WTC11 (cell line): ENCODE measurements around the gene ADAM33. TPM values are rescaled to one million over a fixed set of nuclear protein-coding genes. Genes with fewer than 3 reads are reported as not detected.

Experiments
- ATAC-seq: fragments of 200-7000 bp; cut with Tn5 transposase; 2 replicates; pipeline ENCODE4 v1.10.0; 2021; ENCODE audit warnings: mild to moderate bottlenecking, moderate library complexity
- Bru-seq: library from RNA; stranded (reverse); fragments of 400-500 nt; gene quantifications from one replicate; lab custom pipeline; 2021; lab: Mats Ljungman, UMichigan
- CTCF ChIA-PET: fragments of 300-600 bp; sonication (Branson Sonifier 250); formaldehyde crosslinking; loops from one replicate; lab custom pipeline; 2021; ENCODE audit warnings: antibody characterized with exemption; lab: Charles Lee
- POLR2A ChIA-PET: fragments of 350-600 bp; sonication (Branson Sonifier 250); formaldehyde crosslinking; loops from one replicate; lab custom pipeline; 2021; ENCODE audit warnings: antibody characterized with exemption; lab: Charles Lee
- DNase-seq: peaks from one replicate; pipeline ENCODE4 v3.0.0; 2021; ENCODE audit warnings: low spot score
- H3K27ac Mint-ChIP-seq: 2 replicates; pipeline ENCODE4 v1.8.0; 2021; ENCODE audit warnings: mixed read lengths
- H3K27me3 Mint-ChIP-seq: 2 replicates; pipeline ENCODE4 v1.8.0; 2021; ENCODE audit warnings: low read depth, mild to moderate bottlenecking, moderate library complexity, mixed read lengths
- H3K36me3 Mint-ChIP-seq: 2 replicates; pipeline ENCODE4 v1.8.0; 2021; ENCODE audit warnings: mixed read lengths
- H3K4me1 Mint-ChIP-seq: 2 replicates; pipeline ENCODE4 v1.8.0; 2022; ENCODE audit warnings: mixed read lengths
- H3K4me3 Mint-ChIP-seq: 2 replicates; pipeline ENCODE4 v1.8.0; 2021; ENCODE audit warnings: mild to moderate bottlenecking, moderate library complexity, mixed read lengths
- H3K9me3 Mint-ChIP-seq: 2 replicates; pipeline ENCODE4 v1.8.0; 2021; ENCODE audit warnings: mixed read lengths
- ARID4B ChIP-seq: sonication (generic); formaldehyde crosslinking; IDR thresholded peaks from 2 replicates; pipeline ENCODE4 v1.8.0; 2023; ENCODE audit warnings: missing genetic modification reagents, mild to moderate bottlenecking, borderline replicate concordance
- CBFB ChIP-seq: sonication (generic); formaldehyde crosslinking; IDR thresholded peaks from 2 replicates; pipeline ENCODE4 v1.8.1; 2022; ENCODE audit warnings: mild to moderate bottlenecking, low read depth, missing genetic modification reagents
- EMX1 ChIP-seq: fragments of 250-450 bp; sonication (Bioruptor Pico); IDR thresholded peaks from 2 replicates; pipeline ENCODE4 v1.8.0; 2021; ENCODE audit warnings: mild to moderate bottlenecking
- JAZF1 ChIP-seq: fragments of 250-450 bp; sonication (Bioruptor Pico); IDR thresholded peaks from 2 replicates; pipeline ENCODE4 v1.9.0; 2021; ENCODE audit warnings: moderate library complexity, mild to moderate bottlenecking, inconsistent platforms
- JUN ChIP-seq: sonication (generic); formaldehyde crosslinking; IDR thresholded peaks from 2 replicates; pipeline ENCODE4 v1.8.0; 2023; ENCODE audit warnings: mild to moderate bottlenecking, missing genetic modification reagents
- MLX ChIP-seq: sonication (generic); formaldehyde crosslinking; IDR thresholded peaks from 2 replicates; pipeline ENCODE4 v1.8.1; 2023; ENCODE audit warnings: mild to moderate bottlenecking, missing genetic modification reagents, moderate library complexity
- MXD4 ChIP-seq: fragments of 250-450 bp; sonication (Bioruptor Pico); IDR thresholded peaks from 2 replicates; pipeline ENCODE4 v1.8.0; 2021; ENCODE audit warnings: mild to moderate bottlenecking, moderate library complexity, borderline replicate concordance
- ZNF138 ChIP-seq: sonication (generic); formaldehyde crosslinking; conservative IDR thresholded peaks from 2 replicates; pipeline ENCODE4 v1.8.1; 2022; ENCODE audit warnings: mild to moderate bottlenecking, moderate library complexity, missing genetic modification reagents
- ZNF263 ChIP-seq: sonication (generic); formaldehyde crosslinking; IDR thresholded peaks from 2 replicates; pipeline ENCODE4 v1.8.1; 2022; ENCODE audit warnings: low read depth, mild to moderate bottlenecking, moderate library complexity, missing genetic modification reagents
- ZNF281 ChIP-seq: sonication (generic); formaldehyde crosslinking; IDR thresholded peaks from 2 replicates; pipeline ENCODE4 v1.8.0; 2023; ENCODE audit warnings: mild to moderate bottlenecking, missing genetic modification reagents
- ZNF423 ChIP-seq: fragments of 250-450 bp; sonication (Bioruptor Pico); IDR thresholded peaks from 2 replicates; pipeline ENCODE4 v2.1.2; 2022; ENCODE audit warnings: mild to moderate bottlenecking, moderate library complexity
- long read RNA-seq, 3 experiments: library from RNA in 1 of 3; library from capped mRNA in 1 of 3; library from polyadenylated mRNA in 1 of 3; unstranded in 2 of 3; stranded (forward) in 1 of 3; transcript quantifications; one replicate each; pipeline ENCODE4 v2.0.0, GENCODE V29; 2021
- total RNA-seq: library from RNA; stranded (reverse); gene quantifications from 3 replicates; pipeline ENCODE4 v1.2.3, GENCODE V29; 2021
- TF ChIP-seq, protein P1 (sequence below): fragments of 250-450 bp; sonication (Bioruptor Pico); IDR thresholded peaks from 2 replicates; pipeline ENCODE4 v2.1.2; 2022; ENCODE audit warnings: mild to moderate bottlenecking, moderate library complexity

ADAM33 gene
- total RNA-seq (5.3 to 7.1 TPM (median 7.0 TPM) in 3 replicates), Bru-seq, nascent RNA (percentile 35 among the genes with signal in this experiment)
- long read RNA-seq, experiment 1, partial matches to known transcripts: 2 of 13 reads
- long read RNA-seq, experiment 1, other reads (novel, unspliced or antisense): 11 of 13 reads
- long read RNA-seq, experiment 2, partial matches to known transcripts: 0 of 4 reads
- long read RNA-seq, experiment 2, other reads (novel, unspliced or antisense): 4 of 4 reads
- long read RNA-seq, experiment 3: 0 reads

GRCh38 chr20:3681931-3682781 lies at the start of gene ADAM33:
Gene ADAM33 (minus strand): TSS chr20:3682010. CDS start chr20:3682004, 6 bp downstream.
- CTCF ChIA-PET: interaction anchor here (0.7 to 3.9 kb wide), 19 partner anchors 10 to 399 kb away, joined by 3 to 38 read pairs (median 4); partner anchors contain the start of genes ADISSP, CENPB and SPEF1
- no peak for TF ChIP-seq EMX1
- 0 out of 2 replicates have a peak, but pooled peaks have one; percentile 28 for TF ChIP-seq ZNF138 (CRISPR knock-in tag)
- no peak for TF ChIP-seq JUN (CRISPR knock-in tag)
- no peak for TF ChIP-seq MXD4 (CRISPR knock-in tag)
- TF ChIP-seq ZNF263 (CRISPR knock-in tag): no peak
- no peak for TF ChIP-seq ARID4B
- TF ChIP-seq MLX (CRISPR knock-in tag): no peak
- TF ChIP-seq, protein P1, sequence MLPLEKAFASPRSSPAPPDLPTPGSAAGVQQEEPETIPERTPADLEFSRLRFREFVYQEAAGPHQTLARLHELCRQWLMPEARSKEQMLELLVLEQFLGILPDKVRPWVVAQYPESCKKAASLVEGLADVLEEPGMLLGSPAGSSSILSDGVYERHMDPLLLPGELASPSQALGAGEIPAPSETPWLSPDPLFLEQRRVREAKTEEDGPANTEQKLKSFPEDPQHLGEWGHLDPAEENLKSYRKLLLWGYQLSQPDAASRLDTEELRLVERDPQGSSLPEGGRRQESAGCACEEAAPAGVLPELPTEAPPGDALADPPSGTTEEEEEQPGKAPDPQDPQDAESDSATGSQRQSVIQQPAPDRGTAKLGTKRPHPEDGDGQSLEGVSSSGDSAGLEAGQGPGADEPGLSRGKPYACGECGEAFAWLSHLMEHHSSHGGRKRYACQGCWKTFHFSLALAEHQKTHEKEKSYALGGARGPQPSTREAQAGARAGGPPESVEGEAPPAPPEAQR: no peak
- 0 out of 2 replicates have a peak, but pooled peaks have one; percentile 6 for TF ChIP-seq ZNF423
- no peak for TF ChIP-seq ZNF281 (CRISPR knock-in tag)
- no peak for TF ChIP-seq JAZF1
- no peak for TF ChIP-seq CBFB (CRISPR knock-in tag)
- TF ChIP-seq, all 79 proteins: peak for 2
- Mint-ChIP-seq H3K36me3 (no peaks in the 10 kb centered on the region), H3K4me3 (peak within 1 kb of the TSS; percentile 70), H3K27ac (no peak within 1 kb of the TSS), H3K4me1 (peaks cover 38% of the 10 kb centered on the region), H3K9me3 (no peaks in the 10 kb centered on the region), H3K27me3 (peaks cover 20% of the 10 kb centered on the region)
- POLR2A ChIA-PET: interaction anchor here (0.7 to 1.0 kb wide), 3 partner anchors 29 to 76 kb away, joined by 3 to 7 read pairs (median 5); no protein-coding TSS in a partner anchor
- ATAC-seq (peak; percentile 49), DNase-seq (peak; percentile 51)
